Astrocyte (in vitro differentiated cells and primary cell): ENCODE measurements around the gene SMIM41. TPM values are rescaled to one million over a fixed set of nuclear protein-coding genes. Genes with fewer than 3 reads are reported as not detected.

Experiments
- DNase-seq: peaks from one replicate; pipeline ENCODE4 v3.0.0-alpha.2; 2010; ENCODE audit warnings: low read depth
- FAIRE-seq: peaks from 2 replicates; lab custom pipeline; 2011; peaks lifted over from hg19 to GRCh38; lab: Jason Lieb, UNC
- H2AFZ ChIP-seq: 2 replicates; pipeline ENCODE4 v1.6.0; 2012; ENCODE audit warnings: low read depth, low read length, inconsistent platforms
- H3K27ac ChIP-seq: 2 replicates; pipeline ENCODE4 v1.5.1; 2011; ENCODE audit warnings: low read depth, low read length, inconsistent platforms
- H3K27me3 ChIP-seq: 2 replicates; pipeline ENCODE4 v1.6.0; 2011; ENCODE audit warnings: low read length, inconsistent platforms; ENCODE audit not compliant: insufficient read depth
- H3K36me3 ChIP-seq: 2 replicates; pipeline ENCODE4 v1.5.1; 2011; ENCODE audit warnings: low read length, inconsistent platforms; ENCODE audit not compliant: insufficient read depth
- H3K4me1 ChIP-seq: 2 replicates; pipeline ENCODE4 v1.5.1; 2011; ENCODE audit warnings: low read length, inconsistent platforms; ENCODE audit not compliant: insufficient read depth
- H3K4me2 ChIP-seq: 2 replicates; pipeline ENCODE4 v1.6.0; 2012; ENCODE audit warnings: low read length, inconsistent platforms
- H3K4me3 ChIP-seq: 2 replicates; pipeline ENCODE4 v1.5.1; 2011; ENCODE audit warnings: low read depth, mild to moderate bottlenecking, low read length, inconsistent platforms; ENCODE audit not compliant: insufficient read depth
- H3K79me2 ChIP-seq: 2 replicates; pipeline ENCODE4 v1.6.0; 2012; ENCODE audit warnings: mild to moderate bottlenecking, low read length, inconsistent platforms; ENCODE audit not compliant: insufficient read depth
- H3K9ac ChIP-seq: 2 replicates; pipeline ENCODE4 v1.6.0; 2012; ENCODE audit warnings: mild to moderate bottlenecking, low read length, inconsistent platforms
- H3K9me3 ChIP-seq: 2 replicates; pipeline ENCODE4 v1.5.1; 2012; ENCODE audit warnings: low read depth, mild to moderate bottlenecking, low read length, inconsistent platforms; ENCODE audit not compliant: insufficient read depth
- H4K20me1 ChIP-seq: 2 replicates; pipeline ENCODE4 v1.6.0; 2012; ENCODE audit warnings: low read length, inconsistent platforms; ENCODE audit not compliant: insufficient read depth
- H3K27ac Mint-ChIP-seq: one replicate; pipeline ENCODE4 v1.8.0; 2021; ENCODE audit warnings: mild to moderate bottlenecking, mixed read lengths; ENCODE audit not compliant: unreplicated experiment
- H3K27me3 Mint-ChIP-seq: one replicate; pipeline ENCODE4 v1.8.0; 2021; ENCODE audit warnings: low read depth, mixed read lengths; ENCODE audit not compliant: unreplicated experiment
- H3K36me3 Mint-ChIP-seq: one replicate; pipeline ENCODE4 v1.8.0; 2021; ENCODE audit warnings: low read depth, mixed read lengths; ENCODE audit not compliant: unreplicated experiment
- H3K4me1 Mint-ChIP-seq: one replicate; pipeline ENCODE4 v1.8.0; 2021; ENCODE audit warnings: low read depth, mixed read lengths; ENCODE audit not compliant: unreplicated experiment
- H3K4me3 Mint-ChIP-seq: one replicate; pipeline ENCODE4 v1.8.0; 2021; ENCODE audit warnings: mild to moderate bottlenecking, moderate library complexity, mixed read lengths; ENCODE audit not compliant: unreplicated experiment
- H3K9me3 Mint-ChIP-seq: one replicate; pipeline ENCODE4 v1.8.0; 2021; ENCODE audit warnings: mild to moderate bottlenecking, mixed read lengths; ENCODE audit not compliant: unreplicated experiment
- EZH2 ChIP-seq: IDR thresholded peaks from 2 replicates; pipeline ENCODE4 v1.6.1; 2012; ENCODE audit warnings: mild to moderate bottlenecking, low read length, inconsistent platforms; ENCODE audit not compliant: insufficient read depth
- total RNA-seq: library from RNA; stranded (reverse); gene quantifications from 2 replicates; pipeline ENCODE4 v1.2.1, GENCODE V29; 2021
- TF ChIP-seq, protein P1 (sequence below): IDR thresholded peaks from 2 replicates; pipeline ENCODE4 v1.5.1; 2011; ENCODE audit warnings: low read depth, mild to moderate bottlenecking, inconsistent platforms, low read length, moderate library complexity; ENCODE audit not compliant: insufficient read depth

The SMIM41 gene
- total RNA-seq, 1 donor from 2014 or later = 0.18 TPM

DNA sequence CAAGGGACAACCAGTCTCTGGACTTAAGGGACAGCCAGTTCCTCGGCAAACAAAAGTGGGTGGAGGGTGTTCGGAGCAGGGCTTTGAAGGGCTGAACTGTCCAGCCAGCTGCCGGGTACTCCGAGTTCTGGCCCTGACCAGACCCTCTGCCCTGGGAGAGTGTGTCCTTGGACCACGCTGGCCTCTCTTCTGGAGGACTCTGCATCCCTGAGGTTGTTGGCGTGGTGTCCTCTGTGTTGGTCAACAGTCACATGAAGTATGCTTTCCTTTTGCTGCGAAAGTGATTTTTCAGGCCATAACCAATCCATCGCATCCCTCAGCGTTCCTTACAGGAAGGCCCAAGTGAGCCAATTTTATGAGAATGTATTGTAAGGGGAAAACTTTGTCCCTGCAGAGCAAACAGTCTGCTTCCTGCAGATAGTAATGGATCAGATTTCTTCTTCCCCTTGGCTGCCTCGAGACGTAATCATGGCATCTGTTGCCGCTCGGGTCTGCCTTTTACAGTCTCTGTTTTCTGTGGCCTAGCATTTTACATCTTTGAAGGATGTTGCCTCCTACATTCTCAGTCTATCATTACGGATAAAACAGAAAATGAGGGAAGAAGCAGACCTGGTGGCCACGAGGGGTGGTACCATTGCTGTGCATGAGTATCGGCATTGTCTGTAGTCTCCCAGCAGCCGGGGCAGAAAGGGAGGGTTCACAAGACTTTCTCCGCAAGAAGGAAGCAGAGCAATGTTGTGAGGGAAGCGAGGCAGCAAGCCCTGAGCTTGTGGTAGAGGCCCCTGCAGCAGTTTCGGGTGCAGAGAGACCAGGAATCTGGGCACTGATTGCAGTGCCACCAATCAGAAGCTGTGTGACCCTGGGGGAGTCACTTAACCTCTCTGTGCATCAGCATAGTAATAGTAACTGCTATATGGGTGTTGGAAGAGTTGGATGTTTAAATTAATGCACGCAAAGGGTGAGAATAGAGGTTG, 47.4 kb downstream of the SMIM41 start:
- H3K9me3 Mint-ChIP-seq = no peaks in the 10 kb centered on the region
- Histone ChIP-seq H2AFZ (no peak overlapping the region), H3K9ac (no peak overlapping the region), H3K36me3 (no peaks in the 10 kb centered on the region), H3K27ac (no peak overlapping the region), H3K9me3 (no peaks in the 10 kb centered on the region), H3K79me2 (no peaks in the 10 kb centered on the region), H4K20me1 (no peaks in the 10 kb centered on the region), H3K27me3 (peaks cover 14% of the 10 kb centered on the region), H3K4me3 (no peak overlapping the region), H3K4me1 (no peaks in the 10 kb centered on the region), H3K4me2 (no peak overlapping the region)
- H3K4me1 Mint-ChIP-seq = peaks cover 1% of the 10 kb centered on the region
- DNase-seq (no peak), FAIRE-seq (no peak)
- H3K36me3 Mint-ChIP-seq = no peaks in the 10 kb centered on the region
- H3K27me3 Mint-ChIP-seq = peaks cover 41% of the 10 kb centered on the region
- H3K27ac Mint-ChIP-seq = no peak overlapping the region
- no peak overlapping the region for H3K4me3 Mint-ChIP-seq
- no peak for TF ChIP-seq EZH2
- TF ChIP-seq, protein P1, sequence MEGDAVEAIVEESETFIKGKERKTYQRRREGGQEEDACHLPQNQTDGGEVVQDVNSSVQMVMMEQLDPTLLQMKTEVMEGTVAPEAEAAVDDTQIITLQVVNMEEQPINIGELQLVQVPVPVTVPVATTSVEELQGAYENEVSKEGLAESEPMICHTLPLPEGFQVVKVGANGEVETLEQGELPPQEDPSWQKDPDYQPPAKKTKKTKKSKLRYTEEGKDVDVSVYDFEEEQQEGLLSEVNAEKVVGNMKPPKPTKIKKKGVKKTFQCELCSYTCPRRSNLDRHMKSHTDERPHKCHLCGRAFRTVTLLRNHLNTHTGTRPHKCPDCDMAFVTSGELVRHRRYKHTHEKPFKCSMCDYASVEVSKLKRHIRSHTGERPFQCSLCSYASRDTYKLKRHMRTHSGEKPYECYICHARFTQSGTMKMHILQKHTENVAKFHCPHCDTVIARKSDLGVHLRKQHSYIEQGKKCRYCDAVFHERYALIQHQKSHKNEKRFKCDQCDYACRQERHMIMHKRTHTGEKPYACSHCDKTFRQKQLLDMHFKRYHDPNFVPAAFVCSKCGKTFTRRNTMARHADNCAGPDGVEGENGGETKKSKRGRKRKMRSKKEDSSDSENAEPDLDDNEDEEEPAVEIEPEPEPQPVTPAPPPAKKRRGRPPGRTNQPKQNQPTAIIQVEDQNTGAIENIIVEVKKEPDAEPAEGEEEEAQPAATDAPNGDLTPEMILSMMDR = no peak

- H3K9me3 Mint-ChIP-seq = peaks cover 1% of the 10 kb centered on the region
- H3K4me1 Mint-ChIP-seq = no peaks in the 10 kb centered on the region
- no peak overlapping the region for H3K4me3 Mint-ChIP-seq
- H3K27me3 Mint-ChIP-seq = peaks cover 43% of the 10 kb centered on the region
- H4K20me1 ChIP-seq = no peaks in the 10 kb centered on the region
- H3K36me3 Mint-ChIP-seq = peaks cover 3% of the 10 kb centered on the region
- DNase-seq (no peak), FAIRE-seq (no peak)
- TF ChIP-seq EZH2 = no peak
- TF ChIP-seq, protein P1 = no peak
- no peak overlapping the region for H3K4me2 ChIP-seq
- H3K27me3 ChIP-seq = peaks cover 12% of the 10 kb centered on the region
- H3K27ac ChIP-seq = no peak overlapping the region
- no peaks in the 10 kb centered on the region for H3K9me3 ChIP-seq
- no peak overlapping the region for H3K9ac ChIP-seq
- H3K36me3 ChIP-seq = no peaks in the 10 kb centered on the region
- H3K4me3 ChIP-seq = no peak overlapping the region
- H2AFZ ChIP-seq = no peak overlapping the region
- no peaks in the 10 kb centered on the region for H3K4me1 ChIP-seq
- H3K27ac Mint-ChIP-seq = no peak overlapping the region
- H3K79me2 ChIP-seq = no peaks in the 10 kb centered on the region
These were observed 48.4 kb downstream of the SMIM41 start for GRCh38 chr12:52127683-52128450.
